WTC11 (cell line): ENCODE results near the gene PLPP4. TPM values are rescaled to one million over a fixed set of nuclear protein-coding genes. Genes with fewer than 3 reads are reported as not detected.

Experiments
- ATAC-seq: fragments of 200-7000 bp; cut with Tn5 transposase; 2 replicates; pipeline ENCODE4 v1.10.0; 2021; ENCODE audit warnings: mild to moderate bottlenecking, moderate library complexity
- CTCF ChIA-PET: fragments of 300-600 bp; sonication (Branson Sonifier 250); formaldehyde crosslinking; loops from one replicate; lab custom pipeline; 2021; ENCODE audit warnings: antibody characterized with exemption; lab: Charles Lee
- POLR2A ChIA-PET: fragments of 350-600 bp; sonication (Branson Sonifier 250); formaldehyde crosslinking; loops from one replicate; lab custom pipeline; 2021; ENCODE audit warnings: antibody characterized with exemption; lab: Charles Lee
- DNase-seq: peaks from one replicate; pipeline ENCODE4 v3.0.0; 2021; ENCODE audit warnings: low spot score
- H3K27ac Mint-ChIP-seq: 2 replicates; pipeline ENCODE4 v1.8.0; 2021; ENCODE audit warnings: mixed read lengths
- H3K27me3 Mint-ChIP-seq: 2 replicates; pipeline ENCODE4 v1.8.0; 2021; ENCODE audit warnings: low read depth, mild to moderate bottlenecking, moderate library complexity, mixed read lengths
- H3K36me3 Mint-ChIP-seq: 2 replicates; pipeline ENCODE4 v1.8.0; 2021; ENCODE audit warnings: mixed read lengths
- H3K4me1 Mint-ChIP-seq: 2 replicates; pipeline ENCODE4 v1.8.0; 2022; ENCODE audit warnings: mixed read lengths
- H3K4me3 Mint-ChIP-seq: 2 replicates; pipeline ENCODE4 v1.8.0; 2021; ENCODE audit warnings: mild to moderate bottlenecking, moderate library complexity, mixed read lengths
- H3K9me3 Mint-ChIP-seq: 2 replicates; pipeline ENCODE4 v1.8.0; 2021; ENCODE audit warnings: mixed read lengths
- AFF4 ChIP-seq: sonication (generic); formaldehyde crosslinking; IDR thresholded peaks from 2 replicates; pipeline ENCODE4 v1.8.1; 2023; ENCODE audit warnings: mild to moderate bottlenecking, missing genetic modification reagents, borderline replicate concordance
- ARID4B ChIP-seq: sonication (generic); formaldehyde crosslinking; IDR thresholded peaks from 2 replicates; pipeline ENCODE4 v1.8.0; 2023; ENCODE audit warnings: missing genetic modification reagents, mild to moderate bottlenecking, borderline replicate concordance
- ETV6 ChIP-seq: sonication (generic); formaldehyde crosslinking; IDR thresholded peaks from 2 replicates; pipeline ENCODE4 v1.8.1; 2022; ENCODE audit warnings: mild to moderate bottlenecking, missing genetic modification reagents
- FOXJ3 ChIP-seq: sonication (generic); formaldehyde crosslinking; IDR thresholded peaks from 2 replicates; pipeline ENCODE4 v1.9.0; 2021; ENCODE audit warnings: missing genetic modification reagents, mild to moderate bottlenecking, borderline replicate concordance
- FOXK1 ChIP-seq: sonication (generic); formaldehyde crosslinking; IDR thresholded peaks from 2 replicates; pipeline ENCODE4 v1.8.0; 2022; ENCODE audit warnings: mild to moderate bottlenecking, moderate library complexity, missing genetic modification reagents
- FOXP1 ChIP-seq: sonication (generic); formaldehyde crosslinking; IDR thresholded peaks from 2 replicates; pipeline ENCODE4 v1.8.0; 2022; ENCODE audit warnings: missing genetic modification reagents, mild to moderate bottlenecking, moderate library complexity, borderline replicate concordance
- GRHL2 ChIP-seq: fragments of 250-450 bp; sonication (Bioruptor Pico); IDR thresholded peaks from 2 replicates; pipeline ENCODE4 v1.8.0; 2022; ENCODE audit warnings: mild to moderate bottlenecking, moderate library complexity; ENCODE audit not compliant: insufficient replicate concordance, severe bottlenecking
- HMGXB4 ChIP-seq: sonication (generic); formaldehyde crosslinking; IDR thresholded peaks from 2 replicates; pipeline ENCODE4 v1.8.1; 2023; ENCODE audit warnings: mild to moderate bottlenecking, moderate library complexity, missing genetic modification reagents
- JAZF1 ChIP-seq: fragments of 250-450 bp; sonication (Bioruptor Pico); IDR thresholded peaks from 2 replicates; pipeline ENCODE4 v1.9.0; 2021; ENCODE audit warnings: moderate library complexity, mild to moderate bottlenecking, inconsistent platforms
- MXD4 ChIP-seq: fragments of 250-450 bp; sonication (Bioruptor Pico); IDR thresholded peaks from 2 replicates; pipeline ENCODE4 v1.8.0; 2021; ENCODE audit warnings: mild to moderate bottlenecking, moderate library complexity, borderline replicate concordance
- NFE2L1 ChIP-seq: sonication (generic); formaldehyde crosslinking; IDR thresholded peaks from 2 replicates; pipeline ENCODE4 v1.8.1; 2023; ENCODE audit warnings: missing genetic modification reagents
- NFYB ChIP-seq: sonication (generic); formaldehyde crosslinking; conservative IDR thresholded peaks from 2 replicates; pipeline ENCODE4 v1.8.0; 2022; ENCODE audit warnings: low read depth, missing genetic modification reagents
- NR3C1 ChIP-seq: sonication (generic); formaldehyde crosslinking; conservative IDR thresholded peaks from 2 replicates; pipeline ENCODE4 v1.8.1; 2023; ENCODE audit warnings: low read depth, mild to moderate bottlenecking, missing genetic modification reagents
- SMAD3 ChIP-seq: sonication (generic); formaldehyde crosslinking; IDR thresholded peaks from 2 replicates; pipeline ENCODE4 v1.8.0; 2022; ENCODE audit warnings: missing genetic modification reagents, mild to moderate bottlenecking, borderline replicate concordance
- SOX15 ChIP-seq: fragments of 250-450 bp; sonication (Bioruptor Pico); IDR thresholded peaks from 2 replicates; pipeline ENCODE4 v1.9.0; 2021; ENCODE audit warnings: mild to moderate bottlenecking
- SP1 ChIP-seq: sonication (generic); formaldehyde crosslinking; conservative IDR thresholded peaks from 2 replicates; pipeline ENCODE4 v1.8.1; 2022; ENCODE audit warnings: missing genetic modification reagents
- ZNF281 ChIP-seq: sonication (generic); formaldehyde crosslinking; IDR thresholded peaks from 2 replicates; pipeline ENCODE4 v1.8.0; 2023; ENCODE audit warnings: mild to moderate bottlenecking, missing genetic modification reagents
- ZNF416 ChIP-seq: fragments of 250-450 bp; sonication (Bioruptor Pico); IDR thresholded peaks from 2 replicates; pipeline ENCODE4 v1.9.0; 2021; ENCODE audit warnings: mild to moderate bottlenecking, inconsistent platforms
- ZNF671 ChIP-seq: fragments of 250-450 bp; sonication (Bioruptor Pico); IDR thresholded peaks from 2 replicates; pipeline ENCODE4 v1.8.0; 2021; ENCODE audit warnings: mild to moderate bottlenecking
- total RNA-seq: library from RNA; stranded (reverse); gene quantifications from 3 replicates; pipeline ENCODE4 v1.2.3, GENCODE V29; 2021

Gene PLPP4
- total RNA-seq, 1 experiment from 2014 or later = 0.15 TPM

GRCh38 chr10:120514035-120514620, 57.1 kb downstream of the PLPP4 start (continued):
- TF ChIP-seq ZNF281 (CRISPR knock-in tag) (peak; percentile 63; the same call in 1 of the 2 replicates), AFF4 (CRISPR knock-in tag) (no peak), FOXK1 (CRISPR knock-in tag) (peak; percentile 61; the same call in 1 of the 2 replicates), ARID4B (CRISPR knock-in tag) (peak; percentile 31; the same call in 1 of the 2 replicates), GRHL2 (CRISPR knock-in tag) (no peak), SMAD3 (CRISPR knock-in tag) (0 out of 2 replicates have a peak, but pooled peaks have one; percentile 57), MXD4 (CRISPR knock-in tag) (no peak), NFYB (CRISPR knock-in tag) (no peak), ETV6 (CRISPR knock-in tag) (peak; percentile 51; the same call in 1 of the 2 replicates), FOXP1 (0 out of 2 replicates have a peak, but pooled peaks have one; percentile 41), SP1 (CRISPR knock-in tag) (0 out of 2 replicates have a peak, but pooled peaks have one; percentile 38)

- CTCF ChIA-PET = no interaction called here
- POLR2A ChIA-PET = no interaction called here
- H3K27ac Mint-ChIP-seq = no peak overlapping the region
- no peaks in the 10 kb centered on the region for H3K4me1 Mint-ChIP-seq
- DNase-seq (no peak), ATAC-seq (no peak)
- H3K9me3 Mint-ChIP-seq = no peaks in the 10 kb centered on the region
- peaks cover 12% of the 10 kb centered on the region; the same call in 1 of the 2 replicates for H3K27me3 Mint-ChIP-seq
- H3K4me3 Mint-ChIP-seq = no peak overlapping the region
- H3K36me3 Mint-ChIP-seq = no peaks in the 10 kb centered on the region
- TF ChIP-seq ZNF671 (CRISPR knock-in tag) (no peak), NR3C1 (no peak), JAZF1 (no peak), ZNF416 (no peak), NFE2L1 (CRISPR knock-in tag) (no peak), FOXJ3 (CRISPR knock-in tag) (no peak), HMGXB4 (CRISPR knock-in tag) (no peak), SOX15 (no peak), NFYB (CRISPR knock-in tag) (no peak)
Observed at GRCh38 chr10:120514959-120515358, 57.9 kb downstream of the PLPP4 start.
